SK-N-SH (cell line): ENCODE results near the gene TTC7B. TPM values are rescaled to one million over a fixed set of nuclear protein-coding genes. Genes with fewer than 3 reads are reported as not detected.

Experiments
- CTCF ChIA-PET: fragments of 300-600, 350-600 bp; formaldehyde crosslinking; extraction: SDS; loops from one replicate; lab custom pipeline; 2021; lab: Yijun Ruan, JAX
- POLR2A ChIA-PET: fragments of 350-600 bp; sonication (Branson Sonifier 250); formaldehyde crosslinking; extraction: SDS; loops from one replicate; lab custom pipeline; 2020; ENCODE audit warnings: antibody characterized with exemption, inconsistent platforms; lab: Yijun Ruan, JAX
- DNase-seq: peaks from one replicate; pipeline ENCODE4 v3.0.0; 2012
- H2AFZ ChIP-seq: fragments of 200-600 bp; sonication (generic); 2 replicates; pipeline ENCODE4 v1.8.1; 2016; ENCODE audit warnings: antibody characterized with exemption, mild to moderate bottlenecking, low read depth
- H3F3A ChIP-seq: fragments of 200-600 bp; sonication (generic); replicated peaks from 2 replicates; pipeline ENCODE3; 2016; ENCODE audit warnings: antibody characterized with exemption, mild to moderate bottlenecking; ENCODE audit not compliant: insufficient read depth
- H3K27ac ChIP-seq, 2 experiments: fragments of 200-500 bp in 1 of 2; fragments of 200-600 bp in 1 of 2; sonication (Bioruptor generic) in 1 of 2; sonication (generic), shearing (Covaris generic) in 1 of 2; 2 replicates each; pipeline versions ENCODE4 v1.5.1 to v1.6.1; 2014 to 2016; ENCODE audit warnings: low read depth in 2 of 2, inconsistent platforms in 1 of 2, low read length in 1 of 2, mild to moderate bottlenecking in 1 of 2, mixed read lengths in 1 of 2
- H3K27me3 ChIP-seq: fragments of 200-600 bp; sonication (generic), shearing (Covaris generic); 2 replicates; pipeline ENCODE4 v1.6.1; 2016; ENCODE audit warnings: mixed run types; ENCODE audit not compliant: insufficient read depth
- H3K36me3 ChIP-seq, 2 experiments: fragments of 200-500 bp in 1 of 2; fragments of 200-600 bp in 1 of 2; sonication (Bioruptor generic) in 1 of 2; sonication (generic) in 1 of 2; replicated peaks in 1 of 2; 2 replicates each; pipeline versions ENCODE3 to v1.5.1; 2014 to 2016; ENCODE audit warnings: low read length in 1 of 2, mild to moderate bottlenecking in 1 of 2; ENCODE audit not compliant: insufficient read depth in 2 of 2, control insufficient read depth in 1 of 2
- H3K4me1 ChIP-seq, 2 experiments: fragments of 200-500 bp in 1 of 2; fragments of 200-600 bp in 1 of 2; sonication (Bioruptor generic) in 1 of 2; sonication (generic), shearing (Covaris generic) in 1 of 2; 2 replicates each; pipeline versions ENCODE4 v1.5.1 to v1.6.1; 2014 to 2016; ENCODE audit warnings: low read depth in 1 of 2, low read length in 1 of 2, mixed run types in 1 of 2; ENCODE audit not compliant: insufficient read depth in 2 of 2, control insufficient read depth in 1 of 2
- H3K4me2 ChIP-seq: fragments of 200-600 bp; sonication (generic), shearing (Covaris generic); 2 replicates; pipeline ENCODE4 v1.6.1; 2017; ENCODE audit warnings: mixed run types
- H3K4me3 ChIP-seq, 2 experiments: fragments of 200-500 bp in 1 of 2; fragments of 200-600 bp in 1 of 2; sonication (Bioruptor generic) in 1 of 2; sonication (generic), shearing (Covaris generic) in 1 of 2; 2 replicates each; pipeline versions ENCODE4 v1.5.1 to v1.8.1; 2014 to 2016; ENCODE audit warnings: low read depth in 2 of 2, inconsistent platforms in 1 of 2, low read length in 1 of 2, mild to moderate bottlenecking in 1 of 2, mixed read lengths in 1 of 2, moderate library complexity in 1 of 2
- H3K79me2 ChIP-seq: fragments of 200-600 bp; sonication (generic); 2 replicates; pipeline ENCODE4 v1.8.1; 2017; ENCODE audit warnings: mild to moderate bottlenecking; ENCODE audit not compliant: insufficient read depth
- H3K9ac ChIP-seq: fragments of 200-600 bp; sonication (generic); 2 replicates; pipeline ENCODE4 v1.6.1; 2017; ENCODE audit warnings: mixed run types
- H3K9me2 ChIP-seq: fragments of 200-600 bp; sonication (generic); 2 replicates; pipeline ENCODE4 v1.6.1; 2017; ENCODE audit warnings: mixed run types
- H3K9me3 ChIP-seq: fragments of 200-600 bp; sonication (generic); 2 replicates; pipeline ENCODE4 v1.6.1; 2017; ENCODE audit warnings: mixed run types, mild to moderate bottlenecking, moderate library complexity
- H4K20me1 ChIP-seq: fragments of 200-600 bp; sonication (generic); 2 replicates; pipeline ENCODE4 v1.6.1; 2017; ENCODE audit warnings: mild to moderate bottlenecking, mixed run types; ENCODE audit not compliant: insufficient read depth
- ELF1 ChIP-seq: IDR thresholded peaks from 2 replicates; pipeline ENCODE4 v1.4.0; 2012
- FOXJ3 ChIP-seq: sonication (generic); formaldehyde crosslinking; IDR thresholded peaks from 2 replicates; pipeline ENCODE4 v1.5.1; 2020; ENCODE audit warnings: mild to moderate bottlenecking, missing genetic modification reagents
- GATA2 ChIP-seq: sonication (generic); formaldehyde crosslinking; IDR thresholded peaks from 2 replicates; pipeline ENCODE4 v1.5.0; 2020; ENCODE audit warnings: mild to moderate bottlenecking, missing genetic modification reagents
- JUND ChIP-seq: IDR thresholded peaks from 2 replicates; pipeline ENCODE4 v1.4.0; 2012
- MAX ChIP-seq: IDR thresholded peaks from 2 replicates; pipeline ENCODE4 v1.4.0; 2012; ENCODE audit warnings: low read depth
- MEF2A ChIP-seq: IDR thresholded peaks from 2 replicates; pipeline ENCODE4 v1.4.0; 2012; ENCODE audit warnings: low read depth, borderline replicate concordance
- MXI1 ChIP-seq: IDR thresholded peaks from 2 replicates; pipeline ENCODE4 v1.6.1; 2012; ENCODE audit warnings: mild to moderate bottlenecking, low read depth, low read length, improper control_type of control experiment
- PBX3 ChIP-seq: IDR thresholded peaks from 2 replicates; pipeline ENCODE4; 2012
- POLR2AphosphoS5 ChIP-seq: IDR thresholded peaks from 2 replicates; pipeline ENCODE4 v1.6.1; 2012; ENCODE audit warnings: low read depth, low read length
- RAD21 ChIP-seq: IDR thresholded peaks from 2 replicates; pipeline ENCODE4 v1.6.1; 2012; ENCODE audit warnings: mild to moderate bottlenecking, low read length
- RXRA ChIP-seq: IDR thresholded peaks from 2 replicates; pipeline ENCODE4 v1.4.0; 2012; ENCODE audit warnings: low read depth, mild to moderate bottlenecking, borderline replicate concordance
- SIN3A ChIP-seq: IDR thresholded peaks from 2 replicates; pipeline ENCODE4 v1.6.1; 2012; ENCODE audit warnings: low read depth, mild to moderate bottlenecking, low read length, moderate library complexity, borderline replicate concordance
- TAF1 ChIP-seq: IDR thresholded peaks from 2 replicates; pipeline ENCODE4 v1.6.1; 2012; ENCODE audit warnings: low read depth, mild to moderate bottlenecking, low read length, moderate library complexity, borderline replicate concordance
- TCF12 ChIP-seq: IDR thresholded peaks from 2 replicates; pipeline ENCODE4 v1.4.0; 2012
- TEAD4 ChIP-seq: IDR thresholded peaks from 2 replicates; pipeline ENCODE4 v1.4.0; 2012; ENCODE audit warnings: mild to moderate bottlenecking, borderline replicate concordance; ENCODE audit not compliant: insufficient read depth
- YY1 ChIP-seq: IDR thresholded peaks from 2 replicates; pipeline ENCODE4 v1.4.0; 2012; ENCODE audit warnings: low read depth, mild to moderate bottlenecking
- WGBS: methylation state at CpG from one replicate; pipeline ENCODE4 v1.1.6; 2017; ENCODE audit warnings: low lambda C conversion rate; 5-methylcytosine and 5-hydroxymethylcytosine counted together
- polyA plus RNA-seq, 3 experiments: library from polyadenylated mRNA; depleted of rRNA; stranded (reverse); fragments of >200 nt; gene quantifications; 2 replicates each; pipeline ENCODE4 v1.2.3, GENCODE V29; 2012

The TTC7B gene
- polyA plus RNA-seq, 1 of the 3 experiments (the other 2 are of a cell fraction), result 43.1 TPM

GRCh38 chr14:90592655-90593054 is 223.6 kb downstream of the TTC7B start:
- H3K9ac ChIP-seq, result no peak overlapping the region
- no peaks in the 10 kb centered on the region for H3K79me2 ChIP-seq
- no peak overlapping the region for H3K4me3 ChIP-seq
- no peak for TF ChIP-seq TCF12
- no peak for TF ChIP-seq JUND
- no peak for TF ChIP-seq GATA2 (CRISPR knock-in tag)
- no peak for TF ChIP-seq RXRA
- TF ChIP-seq MXI1, result no peak
- no peak for TF ChIP-seq SIN3A
- no peak for TF ChIP-seq MAX
- no peak for TF ChIP-seq MEF2A
- TF ChIP-seq, all 33 proteins: peak for 0
- 86% methylated on average over 2 of the region's 3 CpGs for WGBS
- no peaks in the 10 kb centered on the region for H3K9me2 ChIP-seq
- no peaks in the 10 kb centered on the region for H4K20me1 ChIP-seq
- no peaks in the 10 kb centered on the region for H3F3A ChIP-seq
- no peak overlapping the region for H3K27ac ChIP-seq
- POLR2A ChIA-PET, result no interaction called here
- CTCF ChIA-PET, result interaction anchor here (2.0 to 2.3 kb wide), 2 partner anchors 14 to 105 kb away, joined by 7 read pairs; no protein-coding TSS in a partner anchor
- no peak for DNase-seq
- H3K27me3 ChIP-seq, result no peaks in the 10 kb centered on the region
- H3K36me3 ChIP-seq, result peaks cover 2 to 6% of the 10 kb centered on the region in 2 experiments
- no peaks in the 10 kb centered on the region for H3K9me3 ChIP-seq
- H3K4me2 ChIP-seq, result no peak overlapping the region
- H3K4me1 ChIP-seq, result peaks cover 0 to 8% of the 10 kb centered on the region in 2 experiments; a peak in 1 of 4 replicates
- H2AFZ ChIP-seq, result no peak overlapping the region

- 95% methylated on average over 10 of the region's 10 CpGs for whole genome bisulfite sequencing
- Histone ChIP-seq H3K36me3 (peaks cover 2 to 6% of the 10 kb centered on the region in 2 experiments), H3K27ac (no peak overlapping the region; a peak in 1 of 4 replicates), H3K4me1 (no peaks in the 10 kb centered on the region; a peak in 1 of 4 replicates), H3K9ac (no peak overlapping the region), H2AFZ (no peak overlapping the region), H3F3A (no peaks in the 10 kb centered on the region), H3K27me3 (no peaks in the 10 kb centered on the region), H3K9me3 (no peaks in the 10 kb centered on the region), H3K9me2 (no peaks in the 10 kb centered on the region), H3K4me2 (no peak overlapping the region), H4K20me1 (no peaks in the 10 kb centered on the region), H3K79me2 (no peaks in the 10 kb centered on the region), H3K4me3 (no peak overlapping the region)
- DNase-seq, result no peak
- POLR2A ChIA-PET, result no interaction called here
- CTCF ChIA-PET, result interaction anchor here (1.3 kb wide), 1 partner anchor 188 kb away, joined by 5 read pairs; no protein-coding TSS in a partner anchor
- TF ChIP-seq PBX3 (no peak), FOXJ3 (no peak), TAF1 (no peak), ELF1 (no peak), MXI1 (no peak), POLR2AphosphoS5 (no peak), TEAD4 (no peak), RAD21 (no peak), YY1 (no peak)
- TF ChIP-seq, all 33 proteins: peak for 0
Measured at GRCh38 chr14:90587918-90588317, 228.3 kb downstream of the TTC7B start.
